GM06990 (cell line): ENCODE measurements around the gene SPI1.
A peak's percentile ranks its signal among the peaks of the same experiment; 100 is the strongest.

Source experiments
- DNase-seq: peaks from one replicate; pipeline ENCODE4 v3.0.0-alpha.2; 2011; ENCODE audit not compliant: insufficient read length; ENCODE audit errors: extremely low read depth
- H3K27me3 ChIP-seq: replicated peaks from 2 replicates; pipeline ENCODE4 v1.6.0; 2011; ENCODE audit warnings: low read length; ENCODE audit not compliant: control insufficient read depth, insufficient read depth
- H3K36me3 ChIP-seq: 2 replicates; pipeline ENCODE4 v1.5.1; 2011; ENCODE audit warnings: low read length; ENCODE audit not compliant: control insufficient read depth, insufficient read depth
- H3K4me3 ChIP-seq: replicated peaks from 2 replicates; pipeline ENCODE4 v1.5.1; 2011; ENCODE audit warnings: low read depth, mild to moderate bottlenecking, control low read depth, low read length
- CTCF ChIP-seq: IDR thresholded peaks from 2 replicates; pipeline ENCODE4 v1.5.1; 2011; ENCODE audit warnings: low read length, control low read depth, mild to moderate bottlenecking, inconsistent platforms; ENCODE audit not compliant: insufficient read depth, poor library complexity, severe bottlenecking

Gene SPI1

GRCh38 chr11:47399860-47400767 lies 21.8 kb upstream of the SPI1 start:
- Histone ChIP-seq H3K27me3 (no peaks in the 10 kb centered on the region), H3K36me3 (no peaks in the 10 kb centered on the region), H3K4me3 (peak overlapping the region; percentile 74)
- no peak for TF ChIP-seq CTCF
- peak; percentile 73 for DNase-seq

- Histone ChIP-seq H3K36me3 (no peaks in the 10 kb centered on the region), H3K27me3 (no peaks in the 10 kb centered on the region), H3K4me3 (no peak overlapping the region)
- DNase-seq, result no peak
- TF ChIP-seq CTCF, result no peak
These were observed 20.2 kb upstream of the SPI1 start for GRCh38 chr11:47398551-47398950.

GRCh38 chr11:47398011-47398410 lies 19.7 kb upstream of the SPI1 start:
- no peak for TF ChIP-seq CTCF
- Histone ChIP-seq H3K36me3 (no peaks in the 10 kb centered on the region), H3K27me3 (no peaks in the 10 kb centered on the region), H3K4me3 (no peak overlapping the region)
- no peak for DNase-seq

- DNase-seq, result no peak
- no peak for TF ChIP-seq CTCF
- Histone ChIP-seq H3K36me3 (no peaks in the 10 kb centered on the region), H3K4me3 (no peak overlapping the region), H3K27me3 (no peaks in the 10 kb centered on the region)
These were observed 17.6 kb upstream of the SPI1 start for GRCh38 chr11:47396049-47396320.

GRCh38 chr11:47395223-47396048 lies 17.1 kb upstream of the SPI1 start:
- no peak for TF ChIP-seq CTCF
- Histone ChIP-seq H3K4me3 (no peak overlapping the region), H3K36me3 (no peaks in the 10 kb centered on the region), H3K27me3 (no peaks in the 10 kb centered on the region)
- no peak for DNase-seq
